B cell (primary cell): ENCODE data around the gene RFX2. TPM values are rescaled to one million over a fixed set of nuclear protein-coding genes. Genes with fewer than 3 reads are reported as not detected.

Experiments
- ATAC-seq: fragments of 200-7000 bp; cut with Tn5 transposase; one replicate; pipeline ENCODE4 v1.10.0; 2021; ENCODE audit warnings: low read depth, mild to moderate bottlenecking, moderate number of reproducible peaks, moderate library complexity
- CTCF ChIA-PET: fragments of 350-600 bp; sonication (Branson Sonifier 250); formaldehyde crosslinking; loops from one replicate; lab custom pipeline; 2021; ENCODE audit warnings: antibody characterized with exemption, inconsistent platforms; lab: Charles Lee
- POLR2A ChIA-PET: fragments of 350-600 bp; sonication (Branson Sonifier 250); formaldehyde crosslinking; loops from one replicate; lab custom pipeline; 2021; ENCODE audit warnings: antibody characterized with exemption; lab: Charles Lee
- DNase-seq: peaks from one replicate; pipeline ENCODE4 v3.0.0; 2013
- H2AFZ ChIP-seq: 2 replicates; pipeline ENCODE4 v1.6.1; 2012; ENCODE audit warnings: mild to moderate bottlenecking, low read depth, low read length; ENCODE audit not compliant: insufficient read depth, poor library complexity, severe bottlenecking
- H3K27ac ChIP-seq, 2 donors: 1 replicate in 1 of 2; 2 replicates in 1 of 2; pipeline ENCODE4 v1.5.1; 2012 to 2013; ENCODE audit warnings: low read length in 2 of 2, mild to moderate bottlenecking in 2 of 2, moderate library complexity in 1 of 2
- H3K27me3 ChIP-seq, 4 experiments: fragments of 200-600 bp in 1 of 4; sonication (generic) in 1 of 4; replicated peaks in 1 of 4; 1 replicate in 2 of 4; 2 replicates in 2 of 4; pipeline versions ENCODE4 v1.6.1 to v1.7.0; 2013 to 2016; ENCODE audit warnings: low read length in 3 of 4, mild to moderate bottlenecking in 2 of 4, mixed read lengths in 1 of 4, moderate library complexity in 1 of 4; ENCODE audit not compliant: insufficient read depth in 4 of 4, control insufficient read depth in 3 of 4; ENCODE audit errors: control extremely low read depth in 1 of 4
- H3K36me3 ChIP-seq, 2 experiments: replicated peaks in 1 of 2; 1 replicate in 1 of 2; 2 replicates in 1 of 2; pipeline versions ENCODE4 v1.6.1 to v1.7.1; 2013; ENCODE audit warnings: low read length in 1 of 2; ENCODE audit not compliant: insufficient read depth in 2 of 2, control insufficient read depth in 1 of 2; ENCODE audit errors: control extremely low read depth in 1 of 2, extremely low read depth in 1 of 2
- H3K4me1 ChIP-seq, 2 donors: fragments of 200-600 bp in 1 of 2; sonication (generic) in 1 of 2; 1 replicate in 1 of 2; 2 replicates in 1 of 2; pipeline versions ENCODE4 v1.5.1 to v1.6.1; 2013 to 2017; ENCODE audit warnings: low read length in 2 of 2; ENCODE audit not compliant: control insufficient read depth in 2 of 2, insufficient read depth in 2 of 2
- H3K4me2 ChIP-seq: replicated peaks from 2 replicates; pipeline ENCODE3; 2012; ENCODE audit warnings: mild to moderate bottlenecking, low read depth, low read length; ENCODE audit not compliant: poor library complexity, severe bottlenecking
- H3K4me3 ChIP-seq, 5 experiments: fragments of 200-600 bp in 1 of 5; sonication (generic) in 1 of 5; 1 replicate in 3 of 5; 2 replicates in 2 of 5; pipeline versions ENCODE4 v1.5.1 to v1.7.0; 2011 to 2016; ENCODE audit warnings: low read length in 4 of 5, mild to moderate bottlenecking in 4 of 5, low read depth in 2 of 5, control low read depth in 1 of 5, moderate library complexity in 1 of 5; ENCODE audit not compliant: insufficient read depth in 1 of 5; ENCODE audit errors: control extremely low read depth in 1 of 5, extremely low read depth in 1 of 5
- H3K79me2 ChIP-seq: fragments of 200-600 bp; sonication (generic); one replicate; pipeline ENCODE4 v1.6.0; 2016; ENCODE audit warnings: low read length; ENCODE audit not compliant: control insufficient read depth, insufficient read depth
- H3K9ac ChIP-seq: fragments of 200-600 bp; sonication (generic); 2 replicates; pipeline ENCODE4 v1.6.1; 2017; ENCODE audit warnings: mild to moderate bottlenecking, low read length, moderate library complexity
- H3K9me3 ChIP-seq, 3 donors: one replicate each; pipeline versions ENCODE4 v1.6.1 to v1.7.1; 2013; ENCODE audit warnings: low read length in 2 of 3; ENCODE audit not compliant: control insufficient read depth in 2 of 3, insufficient read depth in 1 of 3; ENCODE audit errors: control extremely low read depth in 1 of 3
- H4K20me1 ChIP-seq: 2 replicates; pipeline ENCODE4 v1.6.0; 2012; ENCODE audit warnings: mild to moderate bottlenecking, low read length; ENCODE audit not compliant: insufficient read depth, control insufficient read depth, poor library complexity, severe bottlenecking
- H3K27ac Mint-ChIP-seq: one replicate; pipeline ENCODE4 v1.8.0; 2021; ENCODE audit warnings: mixed read lengths
- H3K27me3 Mint-ChIP-seq: one replicate; pipeline ENCODE4 v1.8.0; 2021; ENCODE audit warnings: mixed read lengths
- H3K4me1 Mint-ChIP-seq: one replicate; pipeline ENCODE4 v1.8.0; 2021; ENCODE audit warnings: mixed read lengths
- H3K4me3 Mint-ChIP-seq: one replicate; pipeline ENCODE4 v1.8.0; 2021; ENCODE audit warnings: mixed read lengths
- H3K9me3 Mint-ChIP-seq: one replicate; pipeline ENCODE4 v1.8.0; 2022; ENCODE audit warnings: mixed read lengths; ENCODE audit not compliant: insufficient read depth
- EZH2 ChIP-seq: IDR thresholded peaks from 2 replicates; pipeline ENCODE4 v1.6.1; 2012; ENCODE audit warnings: borderline replicate concordance, low read depth, mild to moderate bottlenecking, moderate library complexity, low read length; ENCODE audit not compliant: insufficient read depth, poor library complexity, severe bottlenecking
- WGBS: methylation state at CpG from one replicate; pipeline ENCODE4 v1.1.5; 2013; ENCODE audit warnings: missing lambda C conversion rate; ENCODE audit not compliant: insufficient coverage; 5-methylcytosine and 5-hydroxymethylcytosine counted together
- intact Hi-C: fragments of 100-400 bp; cut with micrococcal nuclease; formaldehyde crosslinking; loops from one replicate; pipeline ENCODE4 v1.10.0; 2022
- polyA plus RNA-seq: library from polyadenylated mRNA; depleted of rRNA; stranded (reverse); fragments of >200 nt; gene quantifications from 2 replicates; pipeline ENCODE4 v1.2.3, GENCODE V29; 2012
- total RNA-seq, 2 donors: library from RNA; stranded (reverse); fragments of 120-200 nt in 1 of 2; gene quantifications; 1 replicate in 1 of 2; 2 replicates in 1 of 2; pipeline versions ENCODE4 v1.2.3 to v1.2.4, GENCODE V29; 2013 to 2022
- TF ChIP-seq, protein P1 (sequence below): fragments of 200-600 bp; IDR thresholded peaks from one replicate; pipeline ENCODE4 v1.8.0; 2022; ENCODE audit warnings: antibody characterized with exemption, mild to moderate bottlenecking

RFX2 gene
- total and polyA plus RNA-seq, 2 donors (not counting 1 experiment from before 2014, with no cell fraction given), result 7.1 to 8.6 TPM

DNA sequence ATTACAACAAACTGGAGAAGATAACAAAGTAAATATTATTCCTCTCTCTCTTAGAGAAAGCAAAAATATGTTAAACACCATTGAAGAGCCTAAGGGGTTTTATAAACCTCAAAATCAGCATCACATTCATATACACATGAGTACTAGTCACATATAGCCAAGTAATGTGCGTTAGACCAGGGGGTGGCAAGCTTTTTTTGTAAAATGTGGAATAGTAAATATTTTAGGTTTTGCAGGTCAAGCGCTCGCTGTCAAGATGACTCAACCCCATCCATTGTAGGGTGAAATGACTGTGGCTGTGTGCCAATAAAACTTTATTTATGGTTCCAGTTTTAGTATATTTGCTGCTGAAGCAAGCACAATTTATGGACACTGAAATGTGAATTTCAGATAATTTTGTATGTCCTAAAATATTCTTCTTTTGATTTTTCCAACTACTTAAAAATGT lies 21.7 kb downstream of the RFX2 start:
- no peaks in the 10 kb centered on the region for H4K20me1 ChIP-seq
- no peaks in the 10 kb centered on the region for H3K27me3 ChIP-seq
- TF ChIP-seq, protein P1, sequence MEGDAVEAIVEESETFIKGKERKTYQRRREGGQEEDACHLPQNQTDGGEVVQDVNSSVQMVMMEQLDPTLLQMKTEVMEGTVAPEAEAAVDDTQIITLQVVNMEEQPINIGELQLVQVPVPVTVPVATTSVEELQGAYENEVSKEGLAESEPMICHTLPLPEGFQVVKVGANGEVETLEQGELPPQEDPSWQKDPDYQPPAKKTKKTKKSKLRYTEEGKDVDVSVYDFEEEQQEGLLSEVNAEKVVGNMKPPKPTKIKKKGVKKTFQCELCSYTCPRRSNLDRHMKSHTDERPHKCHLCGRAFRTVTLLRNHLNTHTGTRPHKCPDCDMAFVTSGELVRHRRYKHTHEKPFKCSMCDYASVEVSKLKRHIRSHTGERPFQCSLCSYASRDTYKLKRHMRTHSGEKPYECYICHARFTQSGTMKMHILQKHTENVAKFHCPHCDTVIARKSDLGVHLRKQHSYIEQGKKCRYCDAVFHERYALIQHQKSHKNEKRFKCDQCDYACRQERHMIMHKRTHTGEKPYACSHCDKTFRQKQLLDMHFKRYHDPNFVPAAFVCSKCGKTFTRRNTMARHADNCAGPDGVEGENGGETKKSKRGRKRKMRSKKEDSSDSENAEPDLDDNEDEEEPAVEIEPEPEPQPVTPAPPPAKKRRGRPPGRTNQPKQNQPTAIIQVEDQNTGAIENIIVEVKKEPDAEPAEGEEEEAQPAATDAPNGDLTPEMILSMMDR, result no peak
- TF ChIP-seq EZH2, result no peak
- Mint-ChIP-seq H3K4me3 (no peak overlapping the region), H3K4me1 (peaks cover 25% of the 10 kb centered on the region), H3K27me3 (no peaks in the 10 kb centered on the region), H3K27ac (no peak overlapping the region), H3K9me3 (no peaks in the 10 kb centered on the region)
- WGBS, result no CpG with 5 or more reads among the region's 3 CpGs
- intact Hi-C loops, result loop anchor here (5.0 kb wide), 1 partner anchor 39 kb away; no protein-coding TSS in a partner anchor
- no peaks in the 10 kb centered on the region for H3K36me3 ChIP-seq
- DNase-seq (no peak), ATAC-seq (no peak)
- H3K27ac ChIP-seq, result no peak overlapping the region
- ChIA-PET POLR2A (interaction anchor here (1.8 kb wide), 1 partner anchor 11 kb away, joined by 6 read pairs; no protein-coding TSS in a partner anchor), CTCF (interaction anchor here (2.5 to 3.5 kb wide), 2 partner anchors 13 to 37 kb away, joined by 5 to 26 read pairs; no protein-coding TSS in a partner anchor)
- H2AFZ ChIP-seq, result no peak overlapping the region
- peaks cover 2 to 5% (median 4%) of the 10 kb centered on the region in 3 donors for H3K9me3 ChIP-seq
- H3K9ac ChIP-seq, result no peak overlapping the region
- H3K4me1 ChIP-seq, result peaks cover 26 to 28% of the 10 kb centered on the region in 2 donors
- no peak overlapping the region for H3K4me3 ChIP-seq
- no peaks in the 10 kb centered on the region for H3K79me2 ChIP-seq
- H3K4me2 ChIP-seq, result peak overlapping the region; percentile 71

DNA sequence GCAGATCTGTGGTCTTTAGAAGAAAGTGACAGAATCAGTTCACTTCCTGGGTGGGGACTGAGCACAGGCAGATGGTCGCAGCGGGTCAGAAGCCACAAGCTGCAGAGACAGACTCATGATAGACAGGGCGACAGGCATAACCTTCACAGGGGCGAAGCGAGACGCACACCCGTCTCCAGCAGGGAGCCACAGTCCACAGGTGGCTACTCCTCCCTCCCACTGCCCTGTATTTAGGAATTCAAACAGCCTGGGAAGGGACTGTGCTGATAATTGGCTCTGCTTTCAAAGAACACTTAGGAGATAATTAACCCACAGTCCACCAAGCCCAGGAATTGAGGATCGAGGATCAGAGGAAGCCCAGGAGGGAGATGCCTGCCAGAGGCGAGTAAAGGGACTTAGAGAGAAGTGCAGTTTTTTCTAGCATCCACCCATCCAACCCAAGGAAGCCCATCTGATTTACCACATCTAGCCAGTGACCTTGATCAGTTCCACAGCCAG lies 23.2 kb downstream of the RFX2 start:
- no peaks in the 10 kb centered on the region for H4K20me1 ChIP-seq
- CTCF ChIA-PET, result interaction anchor here (0.9 to 3.5 kb wide), 8 partner anchors 12 to 99 kb away, joined by 3 to 26 read pairs (median 6); no protein-coding TSS in a partner anchor
- TF ChIP-seq, protein P1, result no peak
- no peak for TF ChIP-seq EZH2
- DNase-seq (peak; percentile 47), ATAC-seq (peak; percentile 58)
- peaks cover 26 to 28% of the 10 kb centered on the region in 2 donors for H3K4me1 ChIP-seq
- no peaks in the 10 kb centered on the region for H3K79me2 ChIP-seq
- peak overlapping the region; percentile 61 for H2AFZ ChIP-seq
- H3K9ac ChIP-seq, result peak overlapping the region; percentile 47
- WGBS, result 0% methylated on average over 8 of the region's 9 CpGs
- peaks cover 2 to 5% (median 4%) of the 10 kb centered on the region in 3 donors for H3K9me3 ChIP-seq
- peak overlapping the region; percentile 83 for H3K27ac Mint-ChIP-seq
- peak overlapping the region; percentile 58 to 68 for H3K27ac ChIP-seq
- H3K27me3 ChIP-seq, result no peaks in the 10 kb centered on the region
- H3K9me3 Mint-ChIP-seq, result no peaks in the 10 kb centered on the region
- peak overlapping the region; percentile 71 for H3K4me3 Mint-ChIP-seq
- intact Hi-C loops, result loop anchor here (1.0 to 5.0 kb wide), 4 partner anchors 14 to 40 kb away; partner anchors contain the start of gene RFX2
- H3K27me3 Mint-ChIP-seq, result no peaks in the 10 kb centered on the region
- H3K4me2 ChIP-seq, result peak overlapping the region; percentile 71
- POLR2A ChIA-PET, result interaction anchor here (0.5 to 2.0 kb wide), 5 partner anchors 9 to 652 kb away, joined by 3 to 7 read pairs (median 6); no protein-coding TSS in a partner anchor
- peaks cover 25% of the 10 kb centered on the region for H3K4me1 Mint-ChIP-seq
- H3K36me3 ChIP-seq, result no peaks in the 10 kb centered on the region
- H3K4me3 ChIP-seq, result peak overlapping the region in 3 of 5 experiments; percentile 33 to 51 (median 44)
